ENCODE data around the gene ASPDH. TPM values are rescaled to one million over a fixed set of nuclear protein-coding genes. Genes with fewer than 3 reads are reported as not detected.

The ASPDH gene
- total and polyA plus RNA-seq, 2 donors from 2014 or later = 115 TPM; not detected in 1

- H3K4me1 ChIP-seq (ENCODE audit: control insufficient read depth in 2 of 3, insufficient read depth in 2 of 3, low read depth in 1 of 3, low read length in 3 of 3) = peaks cover 0 to 2% (median 0%) of the 10 kb centered on the region in 3 donors
- no peak for FAIRE-seq
- no peak overlapping the region for H3K9ac ChIP-seq (ENCODE audit: low read length in 3 of 3)
Observed at GRCh38 chr19:50516456-50516855, 2.7 kb upstream of the ASPDH start.

GRCh38 chr19:50515168-50515561, 1.5 kb upstream of the ASPDH start:
- H3K36me3 ChIP-seq (ENCODE audit: control insufficient read depth in 2 of 3, insufficient read depth in 3 of 3, low read length in 3 of 3) = no peaks in the 10 kb centered on the region
- no peak for TF ChIP-seq CTCF (IDR thresholded peaks at IDR 0.05; ENCODE audit: borderline replicate concordance, extremely low read depth, insufficient read depth)
- H3K27ac ChIP-seq (ENCODE audit: low read depth in 2 of 2, low read length in 2 of 2) = no peak overlapping the region
- peaks cover 0 to 8% (median 4%) of the 10 kb centered on the region in 3 donors for H3K4me1 ChIP-seq (ENCODE audit: control insufficient read depth in 2 of 3, insufficient read depth in 2 of 3, low read depth in 1 of 3, low read length in 3 of 3)
- intact Hi-C loops (cut with DNase I) = no loop called here
- DNase-seq (peak in 1 of 5 donors; percentile 57), FAIRE-seq (no peak)
- H3K4me3 ChIP-seq (ENCODE audit: low read length in 3 of 3) = no peak overlapping the region
- no peaks in the 10 kb centered on the region for H3K27me3 ChIP-seq (ENCODE audit: control insufficient read depth, insufficient read depth, low read length)
- no peak overlapping the region for H3K9ac ChIP-seq (ENCODE audit: low read length in 3 of 3)
- no peaks in the 10 kb centered on the region for H3K9me3 ChIP-seq (ENCODE audit: control insufficient read depth in 2 of 3, insufficient read depth in 1 of 3, low read length in 3 of 3)

More at GRCh38 chr19:50516456-50516855, 2.7 kb upstream of the ASPDH start:
- Histone ChIP-seq H3K4me3 (ENCODE audit: low read length in 3 of 3) (no peak overlapping the region), H3K9me3 (ENCODE audit: control insufficient read depth in 2 of 3, insufficient read depth in 1 of 3, low read length in 3 of 3) (no peaks in the 10 kb centered on the region), H3K27ac (ENCODE audit: low read depth in 2 of 2, low read length in 2 of 2) (no peak overlapping the region), H3K36me3 (ENCODE audit: control insufficient read depth in 2 of 3, insufficient read depth in 3 of 3, low read length in 3 of 3) (no peaks in the 10 kb centered on the region), H3K27me3 (ENCODE audit: control insufficient read depth, insufficient read depth, low read length) (no peaks in the 10 kb centered on the region)
- TF ChIP-seq CTCF (IDR thresholded peaks at IDR 0.05; ENCODE audit: borderline replicate concordance, extremely low read depth, insufficient read depth) = no peak
- intact Hi-C loops (cut with DNase I) = no loop called here
- peak in 1 of 5 donors; percentile 51 for DNase-seq

GRCh38 chr19:50514346-50515167, 844 bp upstream of the ASPDH start:
- TF ChIP-seq CTCF (IDR thresholded peaks at IDR 0.05; ENCODE audit: borderline replicate concordance, extremely low read depth, insufficient read depth) = no peak
- H3K4me1 ChIP-seq (ENCODE audit: control insufficient read depth in 2 of 3, insufficient read depth in 2 of 3, low read depth in 1 of 3, low read length in 3 of 3) = peaks cover 0 to 9% (median 6%) of the 10 kb centered on the region in 3 donors
- H3K36me3 ChIP-seq (ENCODE audit: control insufficient read depth in 2 of 3, insufficient read depth in 3 of 3, low read length in 3 of 3) = no peaks in the 10 kb centered on the region
- FAIRE-seq (no peak), DNase-seq (peak in 2 of 5 donors; percentile 69 to 71)
- H3K4me3 ChIP-seq (ENCODE audit: low read length in 3 of 3) = no peak overlapping the region
- no peaks in the 10 kb centered on the region for H3K27me3 ChIP-seq (ENCODE audit: control insufficient read depth, insufficient read depth, low read length)
- H3K27ac ChIP-seq (ENCODE audit: low read depth in 2 of 2, low read length in 2 of 2) = no peak overlapping the region
- no peak overlapping the region for H3K9ac ChIP-seq (ENCODE audit: low read length in 3 of 3)
- intact Hi-C loops (cut with DNase I) = no loop called here
- no peaks in the 10 kb centered on the region for H3K9me3 ChIP-seq (ENCODE audit: control insufficient read depth in 2 of 3, insufficient read depth in 1 of 3, low read length in 3 of 3)

Measured in kidney (tissue), 14 donors.